K562 (cell line): ENCODE measurements around the gene FBL. TPM values are rescaled to one million over a fixed set of nuclear protein-coding genes. Genes with fewer than 3 reads are reported as not detected.

ENCODE experiments used
- ARID1B ChIP-seq: fragments of 450-650 bp; IDR thresholded peaks from 2 replicates; pipeline ENCODE4 v1.6.1; 2016; ENCODE audit warnings: antibody characterized with exemption, mild to moderate bottlenecking, inconsistent platforms
- CREB5 ChIP-seq: fragments of 250-450 bp; sonication (Bioruptor Pico); IDR thresholded peaks from 2 replicates; pipeline ENCODE4 v1.5.0; 2020; ENCODE audit warnings: mild to moderate bottlenecking
- CREBBP ChIP-seq: IDR thresholded peaks from one replicate; pipeline ENCODE4 v1.6.1; 2012; ENCODE audit warnings: low read depth, mild to moderate bottlenecking, control low read depth, inconsistent platforms, low read length
- DEAF1 ChIP-seq: fragments of 450-650 bp; formaldehyde crosslinking; IDR thresholded peaks from 2 replicates; pipeline ENCODE4 v1.4.0; 2020; ENCODE audit warnings: mild to moderate bottlenecking, moderate library complexity
- DIDO1 ChIP-seq: fragments of 450-650 bp; IDR thresholded peaks from 2 replicates; pipeline ENCODE4 v1.6.1; 2016; ENCODE audit warnings: low read depth, missing biosample characterization, missing genetic modification characterization
- GATA2 ChIP-seq: sonication (generic); formaldehyde crosslinking; IDR thresholded peaks from 2 replicates; pipeline ENCODE4 v1.4.0; 2020; ENCODE audit warnings: mild to moderate bottlenecking, missing genetic modification reagents
- GTF2F1 ChIP-seq: IDR thresholded peaks from 2 replicates; pipeline ENCODE4 v1.6.1; 2011; ENCODE audit warnings: low read depth, low read length, improper control_type of control experiment
- IFI16 ChIP-seq: fragments of 250-450 bp; sonication (Bioruptor Pico); IDR thresholded peaks from 2 replicates; pipeline ENCODE4 v2.1.2; 2022; ENCODE audit warnings: mild to moderate bottlenecking, inconsistent platforms
- ILK ChIP-seq: fragments of 450-650 bp; IDR thresholded peaks from 2 replicates; pipeline ENCODE4 v1.6.1; 2016; ENCODE audit warnings: missing genetic modification characterization, low read depth, mild to moderate bottlenecking, missing compliant biosample characterization, moderate library complexity, borderline replicate concordance
- IRF1 ChIP-seq: sonication (generic); formaldehyde crosslinking; IDR thresholded peaks from 2 replicates; pipeline ENCODE4 v1.8.0; 2022; ENCODE audit warnings: missing genetic modification reagents, mild to moderate bottlenecking, borderline replicate concordance
- KLF1 ChIP-seq: fragments of 450-650 bp; IDR thresholded peaks from 2 replicates; pipeline ENCODE4 v1.6.1; 2016; ENCODE audit warnings: missing genetic modification characterization, missing compliant biosample characterization
- KLF6 ChIP-seq: fragments of 250-450 bp; sonication (Bioruptor Pico); IDR thresholded peaks from 2 replicates; pipeline ENCODE4 v1.4.0; 2020; ENCODE audit warnings: mild to moderate bottlenecking, moderate library complexity, borderline replicate concordance
- MLX ChIP-seq, 2 experiments: fragments of 450-650 bp in 1 of 2; sonication (generic) in 1 of 2; formaldehyde crosslinking; conservative IDR thresholded peaks; 2 replicates each; pipeline versions ENCODE4 v1.4.0 to v1.8.1; 2020 to 2022; ENCODE audit warnings: mild to moderate bottlenecking in 1 of 2, missing genetic modification reagents in 1 of 2
- RBM14 ChIP-seq: fragments of 200-400 bp; formaldehyde crosslinking; IDR thresholded peaks from 2 replicates; pipeline ENCODE4 v1.6.1; 2018; ENCODE audit warnings: low read depth, mild to moderate bottlenecking, low read length, moderate library complexity, borderline replicate concordance; ENCODE audit not compliant: insufficient read depth
- RFX1 ChIP-seq: fragments of 450-650 bp; IDR thresholded peaks from 2 replicates; pipeline ENCODE4 v1.6.1; 2016; ENCODE audit warnings: mild to moderate bottlenecking, moderate library complexity
- ZBED1 ChIP-seq: IDR thresholded peaks from 2 replicates; pipeline ENCODE4 v1.6.1; 2014
- ZNF239 ChIP-seq: fragments of 250-450 bp; sonication (Bioruptor Pico); IDR thresholded peaks from 2 replicates; pipeline ENCODE4 v1.4.0; 2020; ENCODE audit warnings: mild to moderate bottlenecking
- ZNF274 ChIP-seq: IDR thresholded peaks from 2 replicates; pipeline ENCODE4 v1.6.1; 2011; ENCODE audit warnings: low read depth, mild to moderate bottlenecking, low read length, moderate library complexity, borderline replicate concordance
- ZNF395 ChIP-seq: fragments of 200-800 bp; sonication (Bioruptor generic); IDR thresholded peaks from 2 replicates; pipeline ENCODE4 v1.6.1; 2017; ENCODE audit warnings: missing genetic modification characterization, missing compliant biosample characterization
- ZNF707 ChIP-seq: fragments of 250-450 bp; sonication (Bioruptor Pico); conservative IDR thresholded peaks from 2 replicates; pipeline ENCODE4 v1.8.0; 2022; ENCODE audit warnings: inconsistent platforms, mild to moderate bottlenecking, moderate library complexity
- polyA plus RNA-seq, 8 experiments: library from polyadenylated mRNA; depleted of rRNA in 4 of 8; stranded (reverse) in 5 of 8; unstranded in 3 of 8; fragments of >200 nt; fragmentation: Nextera tagmentation in 2 of 8; fragmentation: Illumina TruSeq in 1 of 8; extraction: Ambion mirVana in 2 of 8; extraction: Trizol in 1 of 8; gene quantifications; 2 replicates each; pipeline versions ENCODE4 v1.2.1 to v1.2.3, GENCODE V29; 2011 to 2014; ENCODE audit warnings: inconsistent platforms in 1 of 8, missing spikeins in 1 of 8
- total RNA-seq, 7 experiments: library from RNA; depleted of rRNA in 6 of 7; stranded (reverse); fragments of >200 nt in 6 of 7; fragmentation: Illumina TruSeq in 2 of 7; extraction: Trizol in 2 of 7; gene quantifications; 2 replicates each; pipeline versions ENCODE4 v1.2.1 to v1.2.3, GENCODE V29; 2011 to 2021; ENCODE audit warnings: low replicate concordance in 1 of 7

FBL gene
- total and polyA plus RNA-seq, 9 of the 15 experiments (the other 6 are each of a cell fraction or from before 2014, with no cell fraction given) = 201 to 1,696 (median 696) TPM

- TF ChIP-seq CREB5 (CRISPR knock-in tag) (no peak), IFI16 (CRISPR knock-in tag) (no peak), MLX (CRISPR knock-in tag; conservative IDR thresholded peaks at IDR 0.05) (no peak), KLF6 (CRISPR knock-in tag) (peak; percentile 57), GTF2F1 (no peak), ZNF239 (CRISPR knock-in tag) (no peak), ZNF707 (CRISPR knock-in tag) (no peak), ZNF395 (0 out of 2 replicates have a peak, but pooled peaks have one; percentile 38), ARID1B (no peak), ILK (tag) (no peak), KLF1 (tag) (0 out of 2 replicates have a peak, but pooled peaks have one; percentile 66), RFX1 (peak; percentile 99), DIDO1 (tag) (no peak; the same call in 1 of the 2 replicates), IRF1 (CRISPR knock-in tag) (no peak), ZBED1 (no peak), DEAF1 (CRISPR knock-in tag) (no peak), ZNF274 (no peak), RBM14 (no peak), GATA2 (CRISPR knock-in tag) (no peak), CREBBP (no peak)
These were observed 12.5 kb downstream of the FBL start, which contains the start of gene DYRK1B (continued) for GRCh38 chr19:39833464-39834286.
